SKM-1 (cell line): ENCODE measurements around the gene MSH4.
"Not testable (repeated sequence)": the region's sequence is repeated elsewhere in the genome, so short reads cannot be mapped to it uniquely, and the experiment has no call there.

Source experiments
- DNase-seq: peaks from one replicate; lab custom pipeline; 2025; ENCODE audit not compliant: unreplicated experiment; lab: John Stamatoyannopoulos, UW

The MSH4 gene

DNA sequence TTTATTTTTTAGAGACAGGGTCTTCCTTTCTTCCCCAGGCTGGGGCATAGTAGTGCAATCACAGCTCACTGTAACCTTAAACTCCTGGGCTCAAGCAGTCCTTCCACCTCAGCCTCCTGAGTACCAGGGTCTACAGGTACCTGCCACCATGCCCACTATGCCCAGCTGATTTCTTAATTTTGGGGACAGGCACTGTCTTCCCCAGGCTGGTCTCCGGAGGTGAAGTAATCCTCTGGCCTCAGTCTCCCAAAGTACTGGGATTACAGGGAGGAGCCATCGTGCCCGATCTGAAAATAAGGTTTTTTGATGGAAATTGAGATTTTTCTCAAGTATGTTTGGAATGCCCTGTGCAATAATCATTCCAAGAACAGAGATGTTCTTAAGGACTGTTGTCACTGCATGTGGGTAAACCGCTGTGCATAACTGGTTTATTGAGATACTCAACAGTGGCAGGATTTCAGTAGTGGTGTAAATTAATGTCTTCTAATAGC is 934 bp upstream of the MSH4 start:
- DNase-seq: no peak

DNA sequence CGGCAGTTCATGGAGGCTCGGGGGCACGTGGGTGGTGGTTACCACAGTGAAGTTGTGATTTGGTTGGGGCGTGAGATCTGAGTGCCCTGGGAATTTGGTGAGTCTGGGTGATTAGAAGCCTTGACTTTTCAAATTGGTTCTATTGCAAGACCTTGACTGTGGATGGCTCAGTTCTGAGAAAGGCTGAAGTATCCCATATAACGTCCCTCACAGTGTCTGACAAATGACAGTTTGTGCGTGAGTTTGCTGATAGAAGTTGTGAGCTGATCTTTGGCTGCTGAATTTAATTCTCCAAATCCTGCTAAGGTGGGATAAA is 549 bp downstream of the MSH4 start:
- DNase-seq: no peak

DNA sequence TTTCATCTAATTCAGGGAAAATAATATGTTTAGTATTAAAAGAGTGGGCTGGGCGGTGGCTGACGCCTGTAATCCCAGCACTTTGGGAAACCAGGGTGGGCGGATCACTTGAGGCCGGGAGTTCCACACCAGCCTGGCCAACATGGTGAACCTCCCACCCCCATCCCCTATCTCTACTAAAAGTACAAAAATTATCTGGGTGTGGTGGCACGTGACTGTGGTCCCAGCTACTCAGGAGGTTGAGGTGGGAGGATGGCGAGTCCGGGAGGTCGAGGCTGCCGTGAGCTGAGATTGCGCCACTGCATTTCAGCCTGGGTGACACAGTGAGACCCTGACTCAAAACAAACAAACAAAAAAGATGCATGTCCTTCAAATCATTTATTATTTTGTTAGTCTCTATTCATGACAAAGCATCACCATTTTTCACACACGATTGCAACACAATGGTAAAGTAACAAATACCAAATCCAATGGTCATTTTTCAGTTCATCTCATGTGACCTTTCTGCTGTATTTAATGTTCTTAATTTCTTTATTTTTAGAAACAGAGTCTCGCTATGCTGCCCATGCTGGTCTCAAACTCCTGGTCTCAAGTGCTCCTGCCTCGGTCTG is 1.0 kb downstream of the MSH4 start:
- no peak for DNase-seq

DNA sequence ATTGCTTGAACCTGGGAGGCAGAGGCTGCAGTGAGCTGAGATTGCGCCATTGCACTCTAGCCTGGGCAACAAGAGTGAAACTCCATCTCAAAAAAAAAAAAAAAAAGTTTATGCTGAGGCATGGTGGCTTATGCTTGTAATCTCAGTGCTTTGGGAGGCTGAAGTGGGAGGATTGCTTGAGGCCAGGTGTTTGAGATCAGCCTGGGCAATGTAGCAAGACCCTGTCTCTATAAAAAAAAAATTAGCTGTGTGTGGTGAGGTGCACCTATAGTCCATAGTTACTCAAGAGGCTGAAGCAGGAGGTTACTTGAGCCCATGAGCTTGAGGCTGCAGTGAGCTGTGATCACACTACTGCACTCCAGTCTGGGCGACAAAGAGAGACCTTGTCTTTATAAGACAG is 4.8 kb downstream of the MSH4 start:
- not testable (repeated sequence) for DNase-seq

DNA sequence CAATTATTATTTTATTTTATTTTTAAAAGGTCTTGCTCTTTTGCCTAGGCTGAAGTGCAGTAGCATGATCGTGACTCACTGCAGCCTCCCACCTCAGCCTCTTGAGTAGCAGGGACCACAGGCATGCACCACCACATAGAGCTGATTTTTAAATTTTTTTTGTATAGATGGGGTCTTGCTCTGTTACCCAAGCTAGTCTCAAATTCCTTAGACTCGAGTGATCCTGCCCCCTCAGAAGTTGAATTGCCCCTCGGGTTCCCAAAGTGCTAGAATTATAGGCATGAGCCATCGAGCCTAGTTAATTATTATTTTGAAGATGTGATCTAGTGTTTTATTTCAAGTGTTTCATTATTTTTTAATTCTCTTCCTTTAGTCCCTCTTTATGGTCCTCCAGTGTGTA is 12.2 kb downstream of the MSH4 start:
- DNase-seq: no peak

DNA sequence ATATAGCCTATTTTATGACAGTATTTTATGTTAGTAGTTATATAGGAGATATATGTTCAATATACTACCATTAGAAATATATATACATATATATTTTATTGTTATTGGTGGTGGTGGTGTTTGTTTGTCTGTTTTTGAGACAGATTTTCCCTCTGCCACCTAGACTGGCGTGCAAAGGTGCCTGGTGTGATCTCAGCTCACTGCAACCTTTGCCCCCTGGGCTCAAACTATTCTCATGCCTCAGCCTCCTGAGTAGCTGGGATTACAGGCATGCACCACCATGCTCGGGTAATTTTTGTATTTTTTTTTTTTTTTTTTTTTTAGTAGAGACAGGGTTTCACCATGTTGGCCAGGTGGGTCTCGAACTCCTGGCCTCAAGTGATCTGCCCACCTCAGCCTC is 13.4 kb downstream of the MSH4 start:
- DNase-seq: not testable (repeated sequence)

DNA sequence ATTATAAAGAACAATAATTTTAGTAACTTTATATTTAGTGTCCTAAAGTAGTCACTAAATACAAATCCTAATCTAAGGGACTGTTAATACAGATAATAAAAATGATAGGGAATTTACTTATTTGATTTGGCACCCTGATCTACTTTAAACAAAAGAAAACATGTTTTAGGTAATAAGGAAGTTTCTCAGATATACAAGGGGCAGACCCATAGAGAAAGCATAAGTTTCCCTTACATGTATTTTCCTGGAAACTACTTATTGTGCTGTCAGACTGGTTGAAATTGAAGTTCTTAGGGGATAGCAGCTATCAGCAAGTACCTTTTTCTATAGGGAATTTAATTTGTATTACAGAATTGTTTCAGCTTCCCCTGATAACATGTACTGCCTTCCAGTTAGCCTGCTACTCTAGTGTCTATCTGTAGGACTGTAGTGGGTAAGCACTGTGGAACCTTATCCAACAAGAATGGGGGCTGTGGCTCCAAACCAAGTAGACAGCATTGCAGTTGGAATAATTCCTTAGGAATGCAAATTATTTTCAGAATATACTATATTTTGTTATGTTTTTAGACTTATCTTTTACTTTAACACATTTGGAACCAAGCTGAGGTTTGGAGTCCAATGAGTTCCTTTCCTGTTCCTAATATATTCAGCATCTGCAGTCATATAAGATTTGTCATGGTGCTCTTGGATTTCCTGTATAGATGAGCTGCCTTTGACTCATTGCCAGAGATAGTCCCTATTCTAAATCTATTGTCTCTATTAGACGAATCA is 14.7 kb downstream of the MSH4 start:
- no peak for DNase-seq

DNA sequence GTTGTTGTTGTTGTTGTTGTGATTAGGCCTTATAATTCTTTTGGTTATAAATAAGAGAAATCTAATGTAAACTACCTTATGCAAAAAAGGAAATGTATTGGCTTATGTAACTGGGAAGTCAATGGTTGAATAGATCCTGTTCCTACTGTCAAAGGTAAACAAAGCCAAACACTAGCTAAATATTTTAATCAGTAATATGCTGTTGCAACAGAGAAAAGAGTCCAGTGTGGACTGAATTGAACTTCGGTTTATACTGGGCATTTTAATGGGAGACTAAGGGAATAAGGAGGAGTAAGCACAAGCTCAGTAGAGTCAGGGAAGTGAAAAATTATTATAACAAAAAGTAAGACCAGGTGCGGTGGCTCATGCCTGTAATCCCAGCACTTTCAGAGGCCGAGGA is 15.4 kb downstream of the MSH4 start:
- DNase-seq: no peak

DNA sequence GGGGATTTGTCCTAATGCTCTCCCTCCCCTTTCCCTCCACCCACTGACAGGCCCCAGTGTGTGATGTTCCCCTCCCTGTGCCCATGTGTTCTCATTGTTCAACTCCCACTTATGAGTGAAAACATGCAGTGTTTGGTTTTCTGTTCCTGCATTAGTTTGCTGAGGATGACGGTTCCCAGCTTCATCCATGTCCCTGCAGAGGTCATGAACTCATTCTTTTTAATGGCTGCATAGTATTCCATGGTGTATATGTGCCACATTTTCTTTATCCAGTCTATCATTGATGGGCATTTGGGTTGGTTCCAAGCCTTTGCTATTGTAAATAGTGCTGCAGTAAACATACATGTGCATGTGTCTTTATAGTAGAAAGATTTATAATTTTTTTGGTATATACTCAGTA is 26.9 kb downstream of the MSH4 start:
- not testable (repeated sequence) for DNase-seq

DNA sequence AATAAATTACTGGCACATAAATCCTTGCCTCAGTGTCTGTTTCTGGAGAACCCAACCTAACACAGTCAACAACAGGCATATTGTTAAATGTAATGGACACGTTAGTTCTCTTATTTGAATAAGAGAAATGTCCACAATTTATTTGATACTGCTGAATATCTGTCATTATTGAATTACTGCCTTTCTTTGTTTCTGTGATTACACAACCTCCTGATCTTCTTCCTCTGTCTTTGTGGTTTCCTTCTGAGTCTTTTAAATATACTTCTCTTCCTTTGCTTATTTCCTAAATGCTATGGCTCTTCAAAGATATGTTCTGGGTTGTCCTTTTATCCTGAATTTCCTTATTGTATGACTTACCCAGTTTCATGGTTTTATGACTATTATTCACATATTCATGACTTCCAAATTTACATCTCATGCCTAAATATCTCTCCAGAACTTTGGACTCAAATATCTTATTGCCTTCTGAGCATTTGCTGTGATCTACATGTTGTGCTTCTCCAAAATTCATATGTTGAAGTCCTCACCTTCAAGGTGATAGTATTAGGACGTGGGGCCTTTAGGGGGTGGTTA is 39.9 kb downstream of the MSH4 start:
- peak; percentile 28 for DNase-seq

DNA sequence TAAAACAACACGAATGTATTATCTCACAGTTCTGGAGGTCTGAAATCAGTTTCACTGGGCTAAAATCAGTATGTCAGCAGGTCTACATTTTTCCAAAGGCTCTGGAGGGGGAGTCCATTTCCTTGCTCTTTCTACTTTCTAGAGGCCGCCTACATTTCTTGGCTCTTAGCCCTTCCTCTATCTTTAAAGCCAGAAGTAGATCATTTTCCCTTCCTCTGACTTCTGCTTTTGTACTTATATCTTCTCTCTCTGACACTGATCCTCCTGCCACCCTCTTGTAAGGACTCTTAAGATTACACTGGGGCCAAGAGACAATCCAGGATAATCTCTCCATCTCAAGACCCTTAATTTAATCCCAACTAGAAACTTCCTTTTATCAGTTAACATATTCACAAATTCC is 41.4 kb downstream of the MSH4 start:
- DNase-seq: peak; percentile 36

DNA sequence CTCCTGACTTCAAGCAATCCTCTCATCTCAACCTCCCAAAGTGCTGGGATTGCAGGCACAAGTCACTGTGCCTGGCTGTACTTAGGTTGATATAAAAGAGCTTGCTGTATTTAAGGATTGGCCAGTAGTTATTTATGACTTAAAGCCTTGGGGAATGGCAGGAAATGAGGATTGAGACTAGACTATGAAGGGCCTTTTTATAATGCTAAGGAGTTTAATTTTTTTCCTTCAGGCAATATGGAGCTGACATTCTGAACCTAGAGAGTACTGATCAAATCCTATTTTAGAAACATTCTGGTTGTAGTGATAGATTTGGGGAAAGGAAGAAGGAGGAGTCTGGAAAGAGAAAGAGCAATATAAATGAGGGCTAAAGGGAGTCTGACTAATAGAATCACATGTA is 44.7 kb downstream of the MSH4 start:
- DNase-seq: no peak

DNA sequence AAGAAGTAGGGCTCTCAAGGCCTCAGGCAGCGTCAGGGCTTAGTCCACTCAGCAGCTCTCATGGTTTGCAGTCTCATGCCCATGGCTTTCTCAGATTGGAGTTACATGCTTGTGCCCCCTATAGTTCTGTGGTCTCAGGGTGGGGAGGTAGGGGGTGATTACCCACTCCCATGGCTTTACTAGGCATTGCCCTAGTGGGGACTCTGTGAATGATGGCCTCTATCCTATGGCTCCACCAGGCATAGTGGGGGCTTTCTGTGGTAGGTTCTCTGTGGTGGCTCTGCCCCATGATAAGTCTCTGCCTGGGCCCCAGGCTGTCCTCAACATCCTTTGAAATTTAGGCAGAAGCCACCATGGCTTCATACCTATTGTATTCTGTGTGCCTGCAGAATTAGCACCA is 48.9 kb downstream of the MSH4 start:
- no peak for DNase-seq

DNA sequence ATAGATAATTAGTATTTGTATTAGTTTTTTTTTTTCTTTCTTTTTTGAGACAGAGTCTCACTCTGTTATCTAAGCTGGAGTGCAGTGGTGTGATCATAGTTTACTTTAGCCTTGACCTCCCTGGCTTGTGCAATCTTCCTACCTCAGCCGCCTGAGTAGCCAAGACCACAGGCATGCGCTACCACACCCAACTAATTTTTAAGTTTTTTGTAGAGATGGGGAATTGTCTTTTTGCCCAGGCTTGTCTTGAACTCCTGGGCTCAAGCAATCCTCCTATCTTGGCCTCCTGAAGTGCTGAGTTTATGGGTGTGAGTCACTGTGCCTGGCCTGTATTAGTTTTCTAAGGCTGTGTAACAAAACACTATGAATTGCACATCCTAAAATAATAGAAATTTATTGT is 58.3 kb downstream of the MSH4 start:
- peak; percentile 35 for DNase-seq

DNA sequence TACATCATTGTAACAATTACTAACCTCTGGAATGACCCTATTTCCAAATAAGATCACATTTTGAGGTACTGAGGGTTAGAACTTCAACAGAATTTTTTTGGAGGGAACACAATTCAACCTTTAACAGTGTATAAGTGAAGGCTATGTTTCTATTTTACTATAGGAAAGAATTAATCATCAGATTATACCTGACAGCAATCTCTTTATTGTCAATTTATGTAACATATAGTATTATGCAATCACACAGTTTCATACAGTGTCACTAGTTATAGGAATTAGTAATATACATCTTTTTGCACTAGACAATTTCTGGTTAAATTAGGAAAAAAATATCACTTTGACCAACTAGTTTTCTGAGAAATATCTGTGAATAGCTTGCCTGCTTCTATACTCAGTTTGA is 59.1 kb downstream of the MSH4 start:
- DNase-seq: no peak

DNA sequence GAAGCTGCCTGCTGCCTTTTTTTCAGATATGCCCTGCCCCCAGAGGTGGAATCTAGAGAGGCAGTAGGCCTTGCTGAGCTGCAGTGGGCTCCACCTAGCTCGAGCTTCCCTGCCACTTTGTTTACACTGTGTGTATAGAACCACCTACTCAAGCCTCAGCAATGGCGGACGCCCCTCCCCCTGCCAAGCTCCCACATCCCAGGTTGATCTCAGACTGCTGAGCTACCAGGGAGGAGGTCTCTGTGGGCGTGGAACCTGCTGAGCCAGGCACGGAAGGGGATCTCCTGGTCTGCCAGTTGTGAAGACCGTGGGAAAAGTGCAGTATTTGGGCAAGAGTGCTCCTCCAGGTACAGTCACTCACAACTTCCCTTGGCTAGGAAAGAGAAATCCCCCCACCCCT is 65.1 kb downstream of the MSH4 start:
- no peak for DNase-seq

DNA sequence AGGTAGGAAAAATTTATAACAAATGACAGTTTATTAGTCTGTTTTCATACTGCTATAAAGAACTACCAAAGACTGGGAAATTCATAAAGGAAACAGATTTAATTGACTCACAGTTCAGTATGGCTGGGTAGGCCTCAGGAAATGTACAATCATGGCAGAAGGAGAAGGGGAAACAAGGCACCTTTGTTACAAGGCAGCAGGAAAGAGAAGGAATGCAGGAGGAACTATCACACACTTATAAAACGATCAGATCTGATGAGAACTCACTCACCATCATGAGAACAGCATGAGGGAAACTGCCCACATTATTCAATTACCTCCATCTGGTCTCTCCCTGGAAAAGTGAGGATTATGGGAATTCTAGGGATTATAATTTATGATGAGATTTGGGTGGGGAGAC is 74.3 kb downstream of the MSH4 start:
- no peak for DNase-seq

DNA sequence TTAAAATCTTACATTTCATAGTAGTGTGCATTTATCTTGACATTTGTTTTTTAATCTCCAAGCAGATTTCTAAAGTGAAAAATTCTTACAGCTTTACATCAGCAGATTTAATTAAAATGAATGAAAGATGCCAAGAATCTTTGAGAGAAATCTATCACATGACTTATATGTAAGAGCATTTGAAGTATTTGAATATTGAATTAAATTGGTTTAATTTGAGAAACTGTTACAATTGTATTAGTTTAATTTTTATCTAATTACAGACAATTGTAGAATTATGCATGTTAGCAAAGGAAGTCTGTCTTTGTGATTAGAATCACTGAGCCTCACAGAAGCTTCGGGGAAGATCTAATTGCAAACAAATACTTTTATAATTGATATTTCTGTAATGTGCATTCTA is 83.3 kb downstream of the MSH4 start:
- DNase-seq: no peak

DNA sequence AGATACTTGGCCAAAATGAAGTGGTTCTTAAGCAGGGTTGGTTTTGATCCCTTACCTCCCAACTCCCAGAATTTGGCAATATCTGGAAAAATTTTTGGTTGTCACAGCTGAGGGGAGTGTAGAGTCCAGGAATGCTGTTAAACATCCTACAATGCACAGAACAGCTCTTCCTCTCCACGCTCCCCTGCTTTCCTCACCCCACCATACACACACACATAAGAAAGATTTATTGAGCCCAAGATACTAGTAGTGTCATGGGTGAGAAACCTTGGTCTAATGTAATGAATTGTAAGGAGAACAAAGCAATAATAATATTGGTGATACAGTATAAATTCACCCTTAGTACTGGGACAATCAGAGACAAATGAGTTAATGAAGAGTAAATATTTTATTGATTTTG is 87.8 kb downstream of the MSH4 start:
- no peak for DNase-seq

DNA sequence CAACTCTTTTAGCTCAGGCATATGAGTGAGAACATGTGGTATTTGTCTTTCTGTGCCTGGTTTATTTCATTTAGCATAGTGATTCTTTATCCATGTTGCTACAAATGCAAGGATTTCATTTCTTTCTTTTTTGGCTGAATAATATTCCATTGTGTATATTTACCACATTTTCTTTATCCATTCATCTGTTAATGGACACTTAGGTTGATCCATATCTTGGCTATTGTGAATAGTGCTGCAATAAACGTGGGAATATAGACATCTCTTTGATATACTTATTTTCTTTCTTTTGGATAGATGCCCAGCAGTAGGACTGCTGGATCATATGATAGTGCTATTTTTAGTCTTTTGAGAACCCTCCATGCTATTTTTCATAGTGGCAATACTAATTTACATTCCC is 104.7 kb downstream of the MSH4 start:
- DNase-seq: no peak

DNA sequence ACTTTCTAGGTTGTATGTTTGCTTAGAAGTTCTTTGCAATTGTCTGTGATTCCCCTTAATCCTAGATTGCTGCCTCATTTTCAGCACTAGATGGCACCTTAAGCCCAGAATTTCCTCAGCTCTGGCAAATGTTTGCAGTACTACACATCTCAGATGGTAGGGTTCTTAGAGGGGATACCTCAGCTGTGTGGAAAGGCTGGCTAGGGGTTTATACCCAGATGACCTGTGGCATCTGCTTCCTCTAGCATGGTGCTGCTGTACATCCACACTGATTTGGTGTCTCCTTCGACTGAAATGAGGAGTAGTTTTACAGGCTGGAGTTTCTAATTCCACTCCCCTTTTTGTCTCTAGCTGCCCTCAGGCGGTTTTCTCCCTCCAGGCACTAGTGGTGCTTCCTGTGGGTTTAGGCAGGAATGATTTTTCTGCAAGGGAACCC is 112.1 kb downstream of the MSH4 start:
- DNase-seq: peak; percentile 17

DNA sequence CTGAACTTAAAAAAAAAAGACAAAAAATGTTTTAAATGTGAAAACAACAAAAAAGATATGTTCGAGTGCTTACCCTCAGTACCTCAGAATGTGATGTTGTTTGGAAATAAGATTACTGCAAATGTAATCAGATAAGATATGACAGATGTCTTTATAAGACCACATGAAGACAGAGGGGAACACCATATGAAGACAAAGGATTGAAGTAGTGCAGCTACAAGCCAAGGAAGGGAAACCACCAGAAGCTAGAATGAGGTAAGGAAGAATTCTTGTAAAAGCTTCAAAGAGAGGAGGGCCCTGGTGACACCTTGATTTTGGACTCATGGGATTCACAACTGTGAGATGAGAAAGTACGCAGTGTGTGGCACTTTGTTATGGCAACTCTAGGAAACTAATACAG is 120.2 kb downstream of the MSH4 start:
- DNase-seq: no peak

DNA sequence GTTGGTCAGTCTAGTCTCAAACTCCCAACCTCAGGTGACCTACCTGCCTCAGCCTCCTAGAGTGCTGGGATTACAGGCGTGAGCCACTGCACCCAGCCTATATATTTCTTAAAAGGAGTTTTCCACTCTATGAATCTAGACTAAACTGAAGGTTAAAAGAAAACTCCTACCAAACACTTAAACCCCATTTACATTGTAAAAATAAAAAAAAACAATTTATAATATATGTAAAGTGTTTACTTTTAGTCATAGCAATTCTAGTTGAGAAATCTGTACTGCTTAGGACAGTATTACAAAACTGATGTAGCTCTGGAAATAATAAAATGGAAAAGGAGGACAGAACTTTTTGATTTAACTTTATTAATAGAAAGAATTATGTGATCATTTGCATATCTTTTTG is 126.0 kb downstream of the MSH4 start:
- DNase-seq: no peak
